GM12892 (cell line): ENCODE results near the gene RSF1.

ENCODE experiments used
- POLR2A ChIP-seq: IDR thresholded peaks from 2 replicates; pipeline ENCODE4 v1.6.1; 2011; ENCODE audit warnings: low read depth, low read length, control low read depth
- TAF1 ChIP-seq: IDR thresholded peaks from 2 replicates; pipeline ENCODE4 v1.6.1; 2011; ENCODE audit warnings: low read depth, mild to moderate bottlenecking, control low read depth, low read length, borderline replicate concordance

DNA sequence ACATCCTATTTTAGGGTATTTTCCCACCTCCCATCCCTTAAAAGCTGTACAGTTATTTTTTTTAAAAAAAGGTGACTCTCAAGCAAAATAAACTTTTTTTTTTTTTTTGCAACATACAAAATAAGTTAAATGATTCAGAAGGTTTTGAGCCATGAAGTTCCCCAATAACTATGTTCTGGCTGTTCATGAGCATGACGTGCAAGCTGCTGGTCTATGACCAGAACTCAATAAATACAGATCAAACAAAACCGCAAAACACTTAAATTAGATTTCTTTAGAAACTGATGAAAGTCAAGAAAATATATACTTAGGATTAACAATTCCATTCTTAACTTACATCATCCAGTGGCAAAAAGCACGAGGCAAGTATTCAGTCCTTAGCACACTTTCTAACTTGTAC is 158.9 kb downstream of the RSF1 start:
- TF ChIP-seq POLR2A (no peak), TAF1 (no peak)
